ENCODE results near the gene MAPK14. TPM values are rescaled to one million over a fixed set of nuclear protein-coding genes. Genes with fewer than 3 reads are reported as not detected.

The MAPK14 gene
- total and polyA plus RNA-seq, 10 of the 15 experiments (the other 5 are each of a cell fraction or from before 2014, with no cell fraction given) = 12.5 to 59.5 (median 43.0) TPM

DNA sequence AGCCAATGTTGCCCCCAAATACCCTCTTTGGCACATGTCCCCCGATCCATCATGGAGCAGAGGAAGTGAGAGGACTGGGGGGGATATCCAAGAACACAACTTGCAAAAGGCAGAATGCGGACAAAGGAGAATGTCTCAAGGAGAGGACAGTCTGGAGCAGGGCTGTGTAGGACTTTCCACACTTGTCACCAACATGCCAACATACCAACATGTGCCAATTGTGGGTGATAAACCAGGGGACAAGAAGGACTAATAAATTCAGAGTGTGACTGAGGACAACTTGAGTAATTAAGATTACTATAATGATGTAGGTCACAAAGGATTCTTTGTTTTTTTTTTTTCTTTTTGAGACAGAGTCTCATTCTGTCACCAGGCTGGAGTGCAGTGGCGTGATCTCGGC is 11.9 kb upstream of the MAPK14 start (continued):
- no peak for TF ChIP-seq E2F8 (IDR thresholded peaks at IDR 0.05; ENCODE audit: low read depth, partially characterized antibody)
- no peak for TF ChIP-seq IRF5 (IDR thresholded peaks at IDR 0.05; ENCODE audit: borderline replicate concordance)
- no peak for TF ChIP-seq IKZF2 (IDR thresholded peaks at IDR 0.05)
- no peak for TF ChIP-seq YY1 (IDR thresholded peaks at IDR 0.05; ENCODE audit: low read depth, low read length)
- TF ChIP-seq YBX1 (IDR thresholded peaks at IDR 0.05) = no peak
- TF ChIP-seq, protein P1, sequence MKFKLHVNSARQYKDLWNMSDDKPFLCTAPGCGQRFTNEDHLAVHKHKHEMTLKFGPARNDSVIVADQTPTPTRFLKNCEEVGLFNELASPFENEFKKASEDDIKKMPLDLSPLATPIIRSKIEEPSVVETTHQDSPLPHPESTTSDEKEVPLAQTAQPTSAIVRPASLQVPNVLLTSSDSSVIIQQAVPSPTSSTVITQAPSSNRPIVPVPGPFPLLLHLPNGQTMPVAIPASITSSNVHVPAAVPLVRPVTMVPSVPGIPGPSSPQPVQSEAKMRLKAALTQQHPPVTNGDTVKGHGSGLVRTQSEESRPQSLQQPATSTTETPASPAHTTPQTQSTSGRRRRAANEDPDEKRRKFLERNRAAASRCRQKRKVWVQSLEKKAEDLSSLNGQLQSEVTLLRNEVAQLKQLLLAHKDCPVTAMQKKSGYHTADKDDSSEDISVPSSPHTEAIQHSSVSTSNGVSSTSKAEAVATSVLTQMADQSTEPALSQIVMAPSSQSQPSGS (IDR thresholded peaks at IDR 0.05; ENCODE audit: low read length) = no peak
- TF ChIP-seq SREBF2 (IDR thresholded peaks at IDR 0.05; ENCODE audit: low read length) = no peak
- no peak for TF ChIP-seq RUNX3 (IDR thresholded peaks at IDR 0.05; ENCODE audit: low read length)
- no peak for TF ChIP-seq CEBPB (IDR thresholded peaks at IDR 0.05; ENCODE audit: borderline replicate concordance in 1 of 2, low read depth in 2 of 2, low read length in 2 of 2)
